HepG2 (cell line): ENCODE measurements around the gene TPRN. TPM values are rescaled to one million over a fixed set of nuclear protein-coding genes. Genes with fewer than 3 reads are reported as not detected.

Experiments used
- CREBL2 ChIP-seq: sonication (generic); formaldehyde crosslinking; IDR thresholded peaks from 2 replicates; pipeline ENCODE4 v1.8.1; 2023; ENCODE audit warnings: missing genetic modification reagents, mild to moderate bottlenecking, borderline replicate concordance
- HMG20A ChIP-seq: IDR thresholded peaks from 2 replicates; pipeline ENCODE4 v1.6.1; 2016; ENCODE audit warnings: borderline replicate concordance
- HOXA5 ChIP-seq: sonication (generic); formaldehyde crosslinking; IDR thresholded peaks from 2 replicates; pipeline ENCODE4 v1.4.0; 2020; ENCODE audit warnings: missing genetic modification reagents
- KAT7 ChIP-seq: IDR thresholded peaks from 2 replicates; pipeline ENCODE4 v1.6.1; 2018; ENCODE audit warnings: borderline replicate concordance, missing compliant biosample characterization
- MYC ChIP-seq: sonication (generic); formaldehyde crosslinking; IDR thresholded peaks from 2 replicates; pipeline ENCODE4 v1.9.0; 2021; ENCODE audit warnings: missing genetic modification reagents, borderline replicate concordance
- NAIF1 ChIP-seq: sonication (generic); formaldehyde crosslinking; IDR thresholded peaks from 2 replicates; pipeline ENCODE4 v1.5.0; 2020; ENCODE audit warnings: mild to moderate bottlenecking, missing genetic modification reagents, borderline replicate concordance
- REL ChIP-seq: sonication (generic); formaldehyde crosslinking; conservative IDR thresholded peaks from 2 replicates; pipeline ENCODE4 v1.8.0; 2022; ENCODE audit warnings: mild to moderate bottlenecking, missing genetic modification reagents, moderate library complexity
- TRIM22 ChIP-seq: fragments of 450-650 bp; IDR thresholded peaks from 2 replicates; pipeline ENCODE4 v1.6.1; 2017
- ZFP62 ChIP-seq: sonication (generic); formaldehyde crosslinking; IDR thresholded peaks from 2 replicates; pipeline ENCODE4 v1.4.0; 2020; ENCODE audit warnings: missing genetic modification reagents
- ZFP91 ChIP-seq: sonication (generic); formaldehyde crosslinking; IDR thresholded peaks from 2 replicates; pipeline ENCODE4 v1.9.0; 2022; ENCODE audit warnings: missing genetic modification reagents, mild to moderate bottlenecking, borderline replicate concordance
- ZMYM2 ChIP-seq: sonication (generic); formaldehyde crosslinking; IDR thresholded peaks from 2 replicates; pipeline ENCODE4 v1.8.0; 2022; ENCODE audit warnings: mild to moderate bottlenecking, missing genetic modification reagents
- ZNF10 ChIP-seq: sonication (generic); formaldehyde crosslinking; IDR thresholded peaks from 2 replicates; pipeline ENCODE4 v1.4.0; 2020; ENCODE audit warnings: mild to moderate bottlenecking, low read depth, missing genetic modification reagents, borderline replicate concordance
- ZNF670 ChIP-seq: sonication (generic); formaldehyde crosslinking; IDR thresholded peaks from 2 replicates; pipeline ENCODE4 v1.8.0; 2022; ENCODE audit warnings: mild to moderate bottlenecking, missing genetic modification reagents, borderline replicate concordance
- ZNF747 ChIP-seq: sonication (generic); formaldehyde crosslinking; IDR thresholded peaks from 2 replicates; pipeline ENCODE4 v1.8.1; 2023; ENCODE audit warnings: missing genetic modification reagents, mild to moderate bottlenecking, borderline replicate concordance
- ZXDC ChIP-seq: sonication (generic); formaldehyde crosslinking; IDR thresholded peaks from 2 replicates; pipeline ENCODE4 v1.5.0; 2020; ENCODE audit warnings: mild to moderate bottlenecking, missing genetic modification reagents
- polyA plus RNA-seq, 8 experiments: library from polyadenylated mRNA; depleted of rRNA in 3 of 8; stranded (reverse) in 7 of 8; unstranded in 1 of 8; fragments of >200 nt; fragmentation: Illumina TruSeq in 4 of 8; extraction: Trizol in 4 of 8; gene quantifications; 2 replicates each; pipeline versions ENCODE4 v1.2.1 to v1.2.3, GENCODE V29; 2011 to 2016; ENCODE audit warnings: low read depth in 4 of 8, missing spikeins in 1 of 8, mixed read lengths in 1 of 8; ENCODE audit not compliant: insufficient read depth in 1 of 8
- total RNA-seq, 5 experiments: library from RNA; depleted of rRNA; stranded (reverse); fragments of >200 nt; fragmentation: Illumina TruSeq; extraction: Trizol; gene quantifications; 2 replicates each; pipeline ENCODE4 v1.2.3, GENCODE V29; 2016; ENCODE audit warnings: low read depth in 1 of 5
- TF ChIP-seq, protein P1 (sequence below): sonication (generic); formaldehyde crosslinking; conservative IDR thresholded peaks from 2 replicates; pipeline ENCODE4 v1.8.0; 2022; ENCODE audit warnings: low read depth, missing genetic modification reagents
- TF ChIP-seq, protein P2 (sequence below): conservative IDR thresholded peaks from 2 replicates; pipeline ENCODE4 v1.6.1; 2018; ENCODE audit warnings: missing genetic modification reagents
- TF ChIP-seq, protein P3 (sequence below): sonication (generic); formaldehyde crosslinking; IDR thresholded peaks from 2 replicates; pipeline ENCODE4 v1.8.0; 2022; ENCODE audit warnings: mild to moderate bottlenecking, missing genetic modification reagents, borderline replicate concordance

The TPRN gene
- total and polyA plus RNA-seq, 2 of the 13 experiments (the other 11 are each of a cell fraction or from before 2014, with no cell fraction given): 10.1 to 19.2 TPM

- TF ChIP-seq ZNF10 (no peak), CREBL2 (CRISPR knock-in tag) (no peak), KAT7 (CRISPR knock-in tag) (no peak), ZNF747 (CRISPR knock-in tag) (no peak), TRIM22 (no peak), ZNF670 (no peak), MYC (peak; percentile 42; the same call in 1 of the 2 replicates), ZFP62 (CRISPR knock-in tag) (no peak), ZMYM2 (CRISPR knock-in tag) (no peak), HOXA5 (CRISPR knock-in tag) (no peak), ZFP91 (CRISPR knock-in tag) (no peak), HMG20A (CRISPR knock-in tag) (no peak), REL (no peak), NAIF1 (CRISPR knock-in tag) (no peak), ZXDC (CRISPR knock-in tag) (no peak)
- TF ChIP-seq, protein P1, sequence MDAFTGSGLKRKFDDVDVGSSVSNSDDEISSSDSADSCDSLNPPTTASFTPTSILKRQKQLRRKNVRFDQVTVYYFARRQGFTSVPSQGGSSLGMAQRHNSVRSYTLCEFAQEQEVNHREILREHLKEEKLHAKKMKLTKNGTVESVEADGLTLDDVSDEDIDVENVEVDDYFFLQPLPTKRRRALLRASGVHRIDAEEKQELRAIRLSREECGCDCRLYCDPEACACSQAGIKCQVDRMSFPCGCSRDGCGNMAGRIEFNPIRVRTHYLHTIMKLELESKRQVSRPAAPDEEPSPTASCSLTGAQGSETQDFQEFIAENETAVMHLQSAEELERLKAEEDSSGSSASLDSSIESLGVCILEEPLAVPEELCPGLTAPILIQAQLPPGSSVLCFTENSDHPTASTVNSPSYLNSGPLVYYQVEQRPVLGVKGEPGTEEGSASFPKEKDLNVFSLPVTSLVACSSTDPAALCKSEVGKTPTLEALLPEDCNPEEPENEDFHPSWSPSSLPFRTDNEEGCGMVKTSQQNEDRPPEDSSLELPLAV: no peak
- TF ChIP-seq, protein P2, sequence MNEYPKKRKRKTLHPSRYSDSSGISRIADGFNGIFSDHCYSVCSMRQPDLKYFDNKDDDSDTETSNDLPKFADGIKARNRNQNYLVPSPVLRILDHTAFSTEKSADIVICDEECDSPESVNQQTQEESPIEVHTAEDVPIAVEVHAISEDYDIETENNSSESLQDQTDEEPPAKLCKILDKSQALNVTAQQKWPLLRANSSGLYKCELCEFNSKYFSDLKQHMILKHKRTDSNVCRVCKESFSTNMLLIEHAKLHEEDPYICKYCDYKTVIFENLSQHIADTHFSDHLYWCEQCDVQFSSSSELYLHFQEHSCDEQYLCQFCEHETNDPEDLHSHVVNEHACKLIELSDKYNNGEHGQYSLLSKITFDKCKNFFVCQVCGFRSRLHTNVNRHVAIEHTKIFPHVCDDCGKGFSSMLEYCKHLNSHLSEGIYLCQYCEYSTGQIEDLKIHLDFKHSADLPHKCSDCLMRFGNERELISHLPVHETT (CRISPR knock-in tag): peak; percentile 47; the same call in 1 of the 2 replicates
- TF ChIP-seq, protein P3, sequence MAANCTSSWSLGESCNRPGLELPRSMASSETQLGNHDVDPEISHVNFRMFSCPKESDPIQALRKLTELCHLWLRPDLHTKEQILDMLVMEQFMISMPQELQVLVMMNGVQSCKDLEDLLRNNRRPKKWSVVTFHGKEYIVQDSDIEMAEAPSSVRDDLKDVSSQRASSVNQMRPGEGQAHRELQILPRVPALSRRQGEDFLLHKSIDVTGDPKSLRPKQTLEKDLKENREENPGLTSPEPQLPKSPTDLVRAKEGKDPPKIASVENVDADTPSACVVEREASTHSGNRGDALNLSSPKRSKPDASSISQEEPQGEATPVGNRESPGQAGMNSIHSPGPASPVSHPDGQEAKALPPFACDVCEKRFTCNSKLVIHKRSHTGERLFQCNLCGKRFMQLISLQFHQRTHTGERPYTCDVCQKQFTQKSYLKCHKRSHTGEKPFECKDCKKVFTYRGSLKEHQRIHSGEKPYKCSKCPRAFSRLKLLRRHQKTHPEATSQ: no peak
Observed at GRCh38 chr9:137221506-137222111, 21.1 kb upstream of the TPRN start (continued).
